ENCODE measurements around the gene SLC34A2.

GRCh38 chr4:25658777-25659176 is 3.1 kb downstream of the SLC34A2 start:
- TF ChIP-seq CTCF (conservative IDR thresholded peaks at IDR 0.05; ENCODE audit: low read depth in 2 of 2) (no peak), EZH2phosphoT487 (IDR thresholded peaks at IDR 0.05; ENCODE audit: unreplicated experiment) (no peak), POLR2AphosphoS5 (IDR thresholded peaks at IDR 0.05; ENCODE audit: low read depth) (no peak), REST (IDR thresholded peaks at IDR 0.05; ENCODE audit: unreplicated experiment) (no peak), EZH2 (IDR thresholded peaks at IDR 0.05; ENCODE audit: low read depth, unreplicated experiment) (no peak), CREB1 (CRISPR knock-in tag; IDR thresholded peaks at IDR 0.05; ENCODE audit: low read depth) (no peak), NANOG (IDR thresholded peaks at IDR 0.05; ENCODE audit: borderline replicate concordance) (no peak), ZNF331 (CRISPR knock-in tag; IDR thresholded peaks at IDR 0.05; ENCODE audit: low read depth) (no peak), ZNF462 (CRISPR knock-in tag; IDR thresholded peaks at IDR 0.05) (no peak)

Measured in GM23338 (cell line).